ENCODE measurements around the gene C10orf95. TPM values are rescaled to one million over a fixed set of nuclear protein-coding genes. Genes with fewer than 3 reads are reported as not detected.

C10orf95 gene
- total and polyA plus RNA-seq, 2 experiments from 2014 or later: not detected

- H4K20me1 ChIP-seq (ENCODE audit: insufficient read depth): no peaks in the 10 kb centered on the region
- no peak within 1 kb of the TSS for H3K9ac ChIP-seq
- peaks cover 13% of the 10 kb centered on the region; the same call in 1 of the 2 replicates for H3F3A ChIP-seq (ENCODE audit: insufficient read depth)
- H3K36me3 ChIP-seq (ENCODE audit: low read depth): no peaks in the 10 kb centered on the region
- H3K9me3 ChIP-seq (ENCODE audit: low read depth): no peaks in the 10 kb centered on the region
- peak within 1 kb of the TSS; percentile 84 for H3K4me3 ChIP-seq
- WGBS, 2 experiments (ENCODE audit: low coverage in 1 of 2, low lambda C conversion rate in 2 of 2, missing lambda C conversion rate in 2 of 2): 5% methylated on average over 31 to 44 of the region's 45 CpGs
- no peak within 1 kb of the TSS for H3K27ac ChIP-seq
- no peak for DNase-seq
- no peaks in the 10 kb centered on the region for H3K9me2 ChIP-seq (ENCODE audit: insufficient read depth)
- in situ Hi-C loops (cut with MboI): no loop called here
- no peak within 1 kb of the TSS for H2AFZ ChIP-seq
- no peak for TF ChIP-seq EZH2 (IDR thresholded peaks at IDR 0.05; ENCODE audit: insufficient read depth, poor library complexity, severe bottlenecking)
- no peak for TF ChIP-seq EZH2phosphoT487 (IDR thresholded peaks at IDR 0.05; ENCODE audit: insufficient read depth, low read depth)
- H3K4me1 ChIP-seq (ENCODE audit: insufficient read depth): peaks cover 18% of the 10 kb centered on the region
- peak within 1 kb of the TSS; percentile 95 for H3K4me2 ChIP-seq (ENCODE audit: unreplicated experiment)
- H3K79me2 ChIP-seq (ENCODE audit: insufficient read depth): no peaks in the 10 kb centered on the region
- peaks cover 8% of the 10 kb centered on the region; the same call in 1 of the 2 replicates for H3K27me3 ChIP-seq (replicated peaks; ENCODE audit: insufficient read depth)
Measured at GRCh38 chr10:102418622-102419268, 32.6 kb downstream of the C10orf95 start, which contains the start of gene PSD. PSD (minus strand) TSS chr10:102418785; CDS start chr10:102417038, 1,747 bp downstream.

DNA sequence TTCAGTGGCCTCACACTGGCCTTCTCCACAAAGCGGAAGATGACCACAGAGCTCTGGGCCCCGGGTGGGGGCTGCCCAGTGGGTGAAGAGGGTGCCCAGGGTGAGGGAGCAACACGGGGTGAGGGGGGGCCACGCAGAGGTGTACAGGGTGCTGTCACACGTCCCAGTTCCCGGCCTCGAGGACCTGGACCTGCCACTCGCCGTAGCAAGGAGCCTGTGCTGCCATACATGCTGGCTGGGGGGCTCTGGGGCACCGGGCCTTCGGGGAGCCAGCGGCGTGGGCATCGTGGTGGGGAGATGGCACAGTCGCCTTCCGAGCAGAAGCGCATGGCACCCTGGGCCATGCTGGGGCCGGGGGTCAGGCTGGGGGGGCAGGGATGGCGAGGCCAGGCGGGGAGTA lies 34.6 kb downstream of the C10orf95 start:
- Histone ChIP-seq H3K9ac (no peak overlapping the region), H3K4me1 (ENCODE audit: insufficient read depth) (peaks cover 9% of the 10 kb centered on the region), H3K27me3 (replicated peaks; ENCODE audit: insufficient read depth) (peaks cover 10% of the 10 kb centered on the region; the same call in 1 of the 2 replicates), H3K36me3 (ENCODE audit: low read depth) (no peaks in the 10 kb centered on the region), H4K20me1 (ENCODE audit: insufficient read depth) (no peaks in the 10 kb centered on the region), H3K79me2 (ENCODE audit: insufficient read depth) (no peaks in the 10 kb centered on the region), H3K27ac (no peak overlapping the region), H3K9me2 (ENCODE audit: insufficient read depth) (no peaks in the 10 kb centered on the region), H3F3A (ENCODE audit: insufficient read depth) (peaks cover 7% of the 10 kb centered on the region; the same call in 1 of the 2 replicates), H3K9me3 (ENCODE audit: low read depth) (no peaks in the 10 kb centered on the region), H3K4me3 (no peak overlapping the region), H3K4me2 (ENCODE audit: unreplicated experiment) (no peak overlapping the region), H2AFZ (no peak overlapping the region)
- DNase-seq: no peak
- no peak for TF ChIP-seq EZH2phosphoT487 (IDR thresholded peaks at IDR 0.05; ENCODE audit: insufficient read depth, low read depth)
- TF ChIP-seq EZH2 (IDR thresholded peaks at IDR 0.05; ENCODE audit: insufficient read depth, poor library complexity, severe bottlenecking): no peak
- 59 to 63% methylated on average over 7 to 20 of the region's 20 CpGs for WGBS, 2 experiments (ENCODE audit: low coverage in 1 of 2, low lambda C conversion rate in 2 of 2, missing lambda C conversion rate in 2 of 2)
- in situ Hi-C loops (cut with MboI): no loop called here

DNA sequence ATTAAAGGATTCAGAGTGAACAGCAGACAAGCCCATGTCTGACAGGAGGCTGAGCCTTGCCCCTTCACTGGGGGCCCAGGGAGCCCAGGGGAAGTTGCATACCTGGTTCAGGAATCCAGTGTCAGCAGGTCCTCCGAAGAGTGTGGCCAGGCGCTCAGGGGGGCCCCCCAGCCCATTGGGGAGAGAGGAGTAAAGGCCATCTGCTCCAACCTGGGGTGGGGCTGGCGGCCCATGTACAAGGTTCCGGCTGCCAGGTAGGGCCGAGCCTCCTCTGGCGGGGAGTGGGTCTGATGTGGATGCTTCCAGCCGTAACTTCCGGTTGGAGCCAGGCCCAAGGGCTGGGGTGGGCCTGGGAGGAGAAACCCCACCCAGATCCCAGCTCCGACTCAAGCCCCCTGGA lies 35.1 kb downstream of the C10orf95 start:
- no peak for DNase-seq
- peaks cover 10% of the 10 kb centered on the region; the same call in 1 of the 2 replicates for H3K27me3 ChIP-seq (replicated peaks; ENCODE audit: insufficient read depth)
- H3K9me2 ChIP-seq (ENCODE audit: insufficient read depth): no peaks in the 10 kb centered on the region
- in situ Hi-C loops (cut with MboI): no loop called here
- no peak overlapping the region for H3K4me2 ChIP-seq (ENCODE audit: unreplicated experiment)
- no peak overlapping the region for H3K27ac ChIP-seq
- TF ChIP-seq EZH2phosphoT487 (IDR thresholded peaks at IDR 0.05; ENCODE audit: insufficient read depth, low read depth): no peak
- no peak for TF ChIP-seq EZH2 (IDR thresholded peaks at IDR 0.05; ENCODE audit: insufficient read depth, poor library complexity, severe bottlenecking)
- peaks cover 9% of the 10 kb centered on the region for H3K4me1 ChIP-seq (ENCODE audit: insufficient read depth)
- H2AFZ ChIP-seq: no peak overlapping the region
- H4K20me1 ChIP-seq (ENCODE audit: insufficient read depth): no peaks in the 10 kb centered on the region
- no peak overlapping the region for H3K4me3 ChIP-seq
- no peak overlapping the region for H3K9ac ChIP-seq
- H3K36me3 ChIP-seq (ENCODE audit: low read depth): no peaks in the 10 kb centered on the region
- no peaks in the 10 kb centered on the region for H3K79me2 ChIP-seq (ENCODE audit: insufficient read depth)
- 55 to 66% methylated on average over 8 of the region's 9 CpGs for WGBS, 2 experiments (ENCODE audit: low coverage in 1 of 2, low lambda C conversion rate in 2 of 2, missing lambda C conversion rate in 2 of 2)
- H3F3A ChIP-seq (ENCODE audit: insufficient read depth): peaks cover 7% of the 10 kb centered on the region; the same call in 1 of the 2 replicates
- H3K9me3 ChIP-seq (ENCODE audit: low read depth): no peaks in the 10 kb centered on the region

DNA sequence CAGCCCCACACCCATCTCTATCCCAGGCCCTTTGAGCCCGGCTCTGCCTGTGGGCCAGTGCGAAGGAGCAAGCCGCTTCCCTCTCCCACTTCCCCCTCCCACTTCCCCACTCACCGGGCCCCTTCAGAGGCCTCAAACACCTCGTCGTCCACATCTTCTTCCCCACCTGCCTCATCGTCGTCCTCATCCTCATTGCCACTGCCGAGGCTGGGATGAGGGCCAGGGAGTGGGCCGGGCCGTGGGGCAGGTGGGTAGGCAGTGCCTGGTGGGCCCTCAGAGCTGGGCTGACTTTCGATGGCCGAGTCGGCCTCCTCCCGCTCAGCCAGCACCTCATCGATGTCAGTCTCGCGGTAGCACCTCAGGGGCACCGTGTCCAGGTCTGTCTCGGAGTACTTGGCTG lies 36.6 kb downstream of the C10orf95 start:
- Histone ChIP-seq H3K27me3 (replicated peaks; ENCODE audit: insufficient read depth) (peaks cover 14% of the 10 kb centered on the region), H3F3A (ENCODE audit: insufficient read depth) (no peaks in the 10 kb centered on the region), H3K4me1 (ENCODE audit: insufficient read depth) (peaks cover 5% of the 10 kb centered on the region), H3K9me2 (ENCODE audit: insufficient read depth) (no peaks in the 10 kb centered on the region), H4K20me1 (ENCODE audit: insufficient read depth) (no peaks in the 10 kb centered on the region), H3K9ac (no peak overlapping the region), H3K79me2 (ENCODE audit: insufficient read depth) (no peaks in the 10 kb centered on the region), H3K27ac (no peak overlapping the region), H3K4me3 (no peak overlapping the region), H3K4me2 (ENCODE audit: unreplicated experiment) (no peak overlapping the region), H2AFZ (no peak overlapping the region), H3K36me3 (ENCODE audit: low read depth) (no peaks in the 10 kb centered on the region), H3K9me3 (ENCODE audit: low read depth) (no peaks in the 10 kb centered on the region)
- DNase-seq: no peak
- no peak for TF ChIP-seq EZH2 (IDR thresholded peaks at IDR 0.05; ENCODE audit: insufficient read depth, poor library complexity, severe bottlenecking)
- TF ChIP-seq EZH2phosphoT487 (IDR thresholded peaks at IDR 0.05; ENCODE audit: insufficient read depth, low read depth): no peak
- in situ Hi-C loops (cut with MboI): no loop called here
- WGBS, 2 experiments (ENCODE audit: low coverage in 1 of 2, low lambda C conversion rate in 2 of 2, missing lambda C conversion rate in 2 of 2): 9 to 22% methylated on average over 10 to 20 of the region's 20 CpGs
